ENCODE data around the gene KIF23.

GRCh38 chr15:69408841-69409240 lies 5.3 kb upstream of the KIF23 start:
- no peak for TF ChIP-seq POLR2A (IDR thresholded peaks at IDR 0.05)
- TF ChIP-seq, protein P1, sequence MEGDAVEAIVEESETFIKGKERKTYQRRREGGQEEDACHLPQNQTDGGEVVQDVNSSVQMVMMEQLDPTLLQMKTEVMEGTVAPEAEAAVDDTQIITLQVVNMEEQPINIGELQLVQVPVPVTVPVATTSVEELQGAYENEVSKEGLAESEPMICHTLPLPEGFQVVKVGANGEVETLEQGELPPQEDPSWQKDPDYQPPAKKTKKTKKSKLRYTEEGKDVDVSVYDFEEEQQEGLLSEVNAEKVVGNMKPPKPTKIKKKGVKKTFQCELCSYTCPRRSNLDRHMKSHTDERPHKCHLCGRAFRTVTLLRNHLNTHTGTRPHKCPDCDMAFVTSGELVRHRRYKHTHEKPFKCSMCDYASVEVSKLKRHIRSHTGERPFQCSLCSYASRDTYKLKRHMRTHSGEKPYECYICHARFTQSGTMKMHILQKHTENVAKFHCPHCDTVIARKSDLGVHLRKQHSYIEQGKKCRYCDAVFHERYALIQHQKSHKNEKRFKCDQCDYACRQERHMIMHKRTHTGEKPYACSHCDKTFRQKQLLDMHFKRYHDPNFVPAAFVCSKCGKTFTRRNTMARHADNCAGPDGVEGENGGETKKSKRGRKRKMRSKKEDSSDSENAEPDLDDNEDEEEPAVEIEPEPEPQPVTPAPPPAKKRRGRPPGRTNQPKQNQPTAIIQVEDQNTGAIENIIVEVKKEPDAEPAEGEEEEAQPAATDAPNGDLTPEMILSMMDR (IDR thresholded peaks at IDR 0.05): no peak

All from uterus (tissue), 2 donors.